GM23338 (cell line): ENCODE data around the gene CASTOR2. TPM values are rescaled to one million over a fixed set of nuclear protein-coding genes. Genes with fewer than 3 reads are reported as not detected.
"Not testable (repeated sequence)": the region's sequence is repeated elsewhere in the genome, so short reads cannot be mapped to it uniquely, and the experiment has no call there.

ENCODE experiments used
- ATAC-seq: fragments of 200-7000 bp; cut with Tn5 transposase; 3 replicates; pipeline ENCODE4 v1.9.1; 2020
- DNase-seq: peaks from one replicate; pipeline ENCODE4 v3.0.0-alpha.2; 2015; ENCODE audit warnings: low spot score
- H2AFZ ChIP-seq: fragments of 200-600 bp; sonication (generic); 2 replicates; pipeline ENCODE4 v1.8.0; 2016; ENCODE audit warnings: antibody characterized with exemption, mild to moderate bottlenecking, moderate library complexity
- H3F3A ChIP-seq: fragments of 200-600 bp; sonication (generic); replicated peaks from 2 replicates; pipeline ENCODE4 v1.8.0; 2017; ENCODE audit warnings: antibody characterized with exemption, mixed run types, low read depth
- H3K27ac ChIP-seq: fragments of 200-600 bp; sonication (generic); 2 replicates; pipeline ENCODE4 v1.6.1; 2016; ENCODE audit warnings: low read depth
- H3K27me3 ChIP-seq: fragments of 200-600 bp; sonication (generic); 2 replicates; pipeline ENCODE4 v1.8.0; 2016; ENCODE audit warnings: mild to moderate bottlenecking, mixed run types, moderate library complexity; ENCODE audit not compliant: insufficient read depth
- H3K36me3 ChIP-seq: fragments of 200-600 bp; sonication (generic); 2 replicates; pipeline ENCODE4 v1.8.0; 2016; ENCODE audit warnings: mild to moderate bottlenecking; ENCODE audit not compliant: insufficient read depth
- H3K4me1 ChIP-seq: fragments of 200-600 bp; sonication (generic); 2 replicates; pipeline ENCODE4 v1.8.0; 2016; ENCODE audit warnings: mild to moderate bottlenecking, moderate library complexity; ENCODE audit not compliant: insufficient read depth
- H3K4me2 ChIP-seq: fragments of 200-600 bp; sonication (generic); 2 replicates; pipeline ENCODE4 v1.7.1; 2017; ENCODE audit warnings: mixed run types
- H3K4me3 ChIP-seq: fragments of 200-600 bp; sonication (generic); 2 replicates; pipeline ENCODE4 v1.6.1; 2016; ENCODE audit warnings: mixed run types
- H3K79me2 ChIP-seq: fragments of 200-600 bp; sonication (generic); replicated peaks from 2 replicates; pipeline ENCODE4 v1.8.0; 2017; ENCODE audit warnings: mild to moderate bottlenecking; ENCODE audit not compliant: insufficient read depth
- H3K9me2 ChIP-seq: fragments of 200-600 bp; sonication (generic); 2 replicates; pipeline ENCODE4 v1.8.0; 2017; ENCODE audit not compliant: insufficient read depth
- H4K20me1 ChIP-seq: fragments of 200-600 bp; sonication (generic); replicated peaks from 2 replicates; pipeline ENCODE4 v1.8.0; 2017; ENCODE audit warnings: mild to moderate bottlenecking; ENCODE audit not compliant: insufficient read depth
- H3K27ac Mint-ChIP-seq: 2 replicates; pipeline ENCODE4 v1.8.0; 2020; ENCODE audit warnings: inconsistent platforms, mild to moderate bottlenecking, moderate library complexity, mixed read lengths
- H3K27me3 Mint-ChIP-seq: 3 replicates; pipeline ENCODE4 v1.8.0; 2022; ENCODE audit warnings: low read depth, mild to moderate bottlenecking, moderate library complexity, mixed read lengths, inconsistent platforms; ENCODE audit not compliant: insufficient read depth, poor library complexity
- H3K36me3 Mint-ChIP-seq: 3 replicates; pipeline ENCODE4 v1.8.0; 2021; ENCODE audit warnings: low read depth, mild to moderate bottlenecking, inconsistent platforms, moderate library complexity, mixed read lengths
- H3K4me1 Mint-ChIP-seq: 3 replicates; pipeline ENCODE4 v1.8.0; 2020; ENCODE audit warnings: mild to moderate bottlenecking, inconsistent platforms, mixed read lengths
- H3K4me3 Mint-ChIP-seq: 3 replicates; pipeline ENCODE4 v1.8.0; 2021; ENCODE audit warnings: moderate library complexity, mild to moderate bottlenecking, inconsistent platforms, mixed read lengths
- H3K9me3 Mint-ChIP-seq: 3 replicates; pipeline ENCODE4 v1.8.0; 2020; ENCODE audit warnings: moderate library complexity, mild to moderate bottlenecking, inconsistent platforms, mixed read lengths
- CREB1 ChIP-seq: fragments of 250-450 bp; sonication (Bioruptor Pico); IDR thresholded peaks from 2 replicates; pipeline ENCODE4 v1.5.0; 2020; ENCODE audit warnings: low read depth, mild to moderate bottlenecking, moderate library complexity
- CTCF ChIP-seq, 2 experiments: fragments of 200-600 bp in 1 of 2; sonication (generic) in 1 of 2; conservative IDR thresholded peaks; 2 replicates each; pipeline versions ENCODE4 v1.5.1 to v1.6.1; 2016 to 2017; ENCODE audit warnings: antibody characterized with exemption in 2 of 2, low read depth in 2 of 2, mild to moderate bottlenecking in 2 of 2, moderate library complexity in 1 of 2
- EZH2 ChIP-seq: fragments of 200-600 bp; sonication (generic); IDR thresholded peaks from one replicate; pipeline ENCODE4 v1.8.0; 2017; ENCODE audit warnings: antibody characterized with exemption, mild to moderate bottlenecking, low read depth; ENCODE audit not compliant: unreplicated experiment
- EZH2phosphoT487 ChIP-seq: fragments of 200-600 bp; sonication (generic); IDR thresholded peaks from one replicate; pipeline ENCODE4 v1.8.1; 2018; ENCODE audit warnings: antibody characterized with exemption; ENCODE audit not compliant: unreplicated experiment
- JUNB ChIP-seq: IDR thresholded peaks from one replicate; pipeline ENCODE4 v1.6.1; 2016; ENCODE audit warnings: antibody characterized with exemption; ENCODE audit not compliant: unreplicated experiment
- NANOG ChIP-seq: IDR thresholded peaks from 2 replicates; pipeline ENCODE4 v1.6.1; 2016; ENCODE audit warnings: antibody characterized with exemption, borderline replicate concordance
- POLR2AphosphoS5 ChIP-seq: IDR thresholded peaks from 2 replicates; pipeline ENCODE4 v1.6.1; 2016; ENCODE audit warnings: antibody characterized with exemption, low read depth
- REST ChIP-seq: IDR thresholded peaks from one replicate; pipeline ENCODE4 v1.6.1; 2018; ENCODE audit warnings: antibody characterized with exemption; ENCODE audit not compliant: unreplicated experiment
- STAT1 ChIP-seq: IDR thresholded peaks from one replicate; pipeline ENCODE4 v1.6.1; 2016; ENCODE audit warnings: antibody characterized with exemption; ENCODE audit not compliant: unreplicated experiment
- ZNF114 ChIP-seq: fragments of 250-450 bp; sonication (Bioruptor Pico); IDR thresholded peaks from 2 replicates; pipeline ENCODE4 v1.5.0; 2020; ENCODE audit warnings: mild to moderate bottlenecking, moderate library complexity
- ZNF462 ChIP-seq: fragments of 250-450 bp; sonication (Bioruptor Pico); IDR thresholded peaks from 2 replicates; pipeline ENCODE4 v1.5.0; 2020; ENCODE audit warnings: mild to moderate bottlenecking, moderate library complexity
- polyA plus RNA-seq: library from polyadenylated mRNA; unstranded; fragments of >200 nt; fragmentation: Nextera tagmentation; extraction: Ambion mirVana; gene quantifications from 2 replicates; pipeline ENCODE4 v1.2.1, GENCODE V29; 2016
- total RNA-seq: library from RNA; depleted of rRNA; stranded (reverse); fragments of >200 nt; shearing (Covaris generic); gene quantifications from 2 replicates; pipeline ENCODE4 v1.2.3, GENCODE V29; 2014

CASTOR2 gene
- total and polyA plus RNA-seq, 2 experiments from 2014 or later = 3.2 to 35.7 TPM

- 0 out of 2 replicates have a peak, but pooled peaks cover 4% of the 10 kb centered on the region for H3K9me2 ChIP-seq
- Mint-ChIP-seq H3K27ac (peak overlapping the region; percentile 98), H3K4me3 (peak overlapping the region; percentile 99), H3K9me3 (no peaks in the 10 kb centered on the region), H3K27me3 (peaks cover 2% of the 10 kb centered on the region), H3K4me1 (peaks cover 2% of the 10 kb centered on the region; the same call in 1 of the 3 replicates), H3K36me3 (peaks cover 31% of the 10 kb centered on the region)
- DNase-seq (no peak), ATAC-seq (no peak)
- H3K79me2 ChIP-seq = peaks cover 12% of the 10 kb centered on the region
- peak overlapping the region; percentile 88 for H3K4me2 ChIP-seq
- no peak for TF ChIP-seq CTCF (conservative IDR thresholded peaks at IDR 0.05; ENCODE audit: low read depth in 2 of 2)
- TF ChIP-seq POLR2AphosphoS5 = no peak
- TF ChIP-seq STAT1 = no peak
- no peak for TF ChIP-seq CREB1 (CRISPR knock-in tag)
- TF ChIP-seq JUNB = no peak
- no peak for TF ChIP-seq ZNF462
- TF ChIP-seq ZNF114 (CRISPR knock-in tag) = no peak
- TF ChIP-seq NANOG = no peak
- TF ChIP-seq EZH2phosphoT487 = no peak
- TF ChIP-seq REST = no peak
- no peak for TF ChIP-seq EZH2
- peak overlapping the region; percentile 95 for H3K27ac ChIP-seq
- no peaks in the 10 kb centered on the region for H3K27me3 ChIP-seq
- no peaks in the 10 kb centered on the region; the same call in 1 of the 2 replicates for H4K20me1 ChIP-seq
- no peaks in the 10 kb centered on the region for H3K4me1 ChIP-seq
- peaks cover 15% of the 10 kb centered on the region; the same call in 1 of the 2 replicates for H3K36me3 ChIP-seq
- H2AFZ ChIP-seq = peak overlapping the region; percentile 90; the same call in 1 of the 2 replicates
- H3K4me3 ChIP-seq = peak overlapping the region; percentile 95
- H3F3A ChIP-seq = no peaks in the 10 kb centered on the region
Observed at GRCh38 chr7:75072981-75073283, 108.4 kb downstream of the CASTOR2 start.

- 0 out of 2 replicates have a peak overlapping the region, but pooled peaks have one; percentile 95 for H3K27ac ChIP-seq
- not testable (repeated sequence) for H4K20me1 ChIP-seq, H3K9me2 ChIP-seq, ATAC-seq, H3K9me3 Mint-ChIP-seq, H3K4me1 ChIP-seq, H3K27me3 Mint-ChIP-seq, DNase-seq, H3K36me3 ChIP-seq, H3K27me3 ChIP-seq, H3F3A ChIP-seq, H3K4me1 Mint-ChIP-seq
- peak overlapping the region; percentile 79; the same call in 1 of the 2 replicates for H3K4me2 ChIP-seq
- H3K4me3 Mint-ChIP-seq = peak overlapping the region; percentile 99
- H2AFZ ChIP-seq = peak overlapping the region; percentile 96
- peak overlapping the region; percentile 72; the same call in 1 of the 2 replicates for H3K27ac Mint-ChIP-seq
- H3K4me3 ChIP-seq = peak overlapping the region; percentile 95
- H3K79me2 ChIP-seq = peaks cover 12% of the 10 kb centered on the region
- H3K36me3 Mint-ChIP-seq = peaks cover 22% of the 10 kb centered on the region
Observed at GRCh38 chr7:75074262-75074641, 109.7 kb downstream of the CASTOR2 start.
